Panc1 (cell line): ENCODE data around the gene TMEM63B. TPM values are rescaled to one million over a fixed set of nuclear protein-coding genes. Genes with fewer than 3 reads are reported as not detected.
"Not testable (repeated sequence)": the region's sequence is repeated elsewhere in the genome, so short reads cannot be mapped to it uniquely, and the experiment has no call there.

Experiments
- ATAC-seq: fragments of 200-7000 bp; cut with Tn5 transposase; 2 replicates; pipeline ENCODE4 v1.9.1; 2020; ENCODE audit warnings: mild to moderate bottlenecking, moderate library complexity
- BruUV-seq: library from RNA; stranded (reverse); fragments of 400-500 nt; replicated peaks from 2 replicates; lab custom pipeline; 2021; lab: Mats Ljungman, UMichigan
- CTCF ChIA-PET: fragments of 300-600 bp; sonication (Branson Sonifier 250); formaldehyde crosslinking; loops from one replicate; lab custom pipeline; 2022; ENCODE audit warnings: antibody characterized with exemption; lab: Charles Lee
- POLR2A ChIA-PET: fragments of 300-600 bp; sonication (Branson Sonifier 250); formaldehyde crosslinking; loops from one replicate; lab custom pipeline; 2022; ENCODE audit warnings: antibody characterized with exemption; lab: Charles Lee
- DNase-seq: peaks from one replicate; pipeline ENCODE4 v3.0.0-alpha.2; 2010; ENCODE audit warnings: low read depth, low spot score
- H3K27ac ChIP-seq: 2 replicates; pipeline ENCODE4 v1.5.1; 2011; ENCODE audit warnings: mild to moderate bottlenecking, low read length, inconsistent platforms
- H3K27me3 ChIP-seq: fragments of 200-500 bp; sonication (Bioruptor generic); 2 replicates; pipeline ENCODE4 v1.6.0; 2014; ENCODE audit warnings: low read length, inconsistent platforms; ENCODE audit not compliant: control insufficient read depth, insufficient read depth
- H3K36me3 ChIP-seq: fragments of 200-500 bp; sonication (Bioruptor generic); 2 replicates; pipeline ENCODE4 v1.5.1; 2014; ENCODE audit warnings: inconsistent platforms, mild to moderate bottlenecking, low read length, moderate library complexity; ENCODE audit not compliant: control insufficient read depth, insufficient read depth
- H3K4me1 ChIP-seq: 2 replicates; pipeline ENCODE4 v1.5.1; 2011; ENCODE audit warnings: inconsistent platforms, mild to moderate bottlenecking, low read length, moderate library complexity; ENCODE audit not compliant: control insufficient read depth, insufficient read depth
- H3K4me3 ChIP-seq, 2 experiments: 2 replicates each; pipeline ENCODE4 v1.5.1; 2011 to 2012; ENCODE audit warnings: low read depth in 2 of 2, low read length in 2 of 2, mild to moderate bottlenecking in 2 of 2, inconsistent platforms in 1 of 2, moderate library complexity in 1 of 2
- H3K9me3 ChIP-seq: fragments of 200-500 bp; sonication (Bioruptor generic); 2 replicates; pipeline ENCODE4 v1.5.1; 2014; ENCODE audit warnings: low read depth, mild to moderate bottlenecking, inconsistent platforms, low read length, moderate library complexity; ENCODE audit not compliant: control insufficient read depth, insufficient read depth
- CTCF ChIP-seq: fragments of 450-650 bp; IDR thresholded peaks from 2 replicates; pipeline ENCODE4 v1.5.1; 2017; ENCODE audit warnings: mild to moderate bottlenecking
- POLR2AphosphoS5 ChIP-seq: IDR thresholded peaks from 2 replicates; pipeline ENCODE4 v1.6.1; 2012; ENCODE audit warnings: mild to moderate bottlenecking, low read depth, low read length, moderate library complexity
- REST ChIP-seq, 2 experiments: IDR thresholded peaks; 2 replicates each; pipeline ENCODE4 v1.6.1; 2011 to 2012; ENCODE audit warnings: low read depth in 2 of 2, control low read depth in 1 of 2, low read length in 1 of 2, mild to moderate bottlenecking in 1 of 2, moderate library complexity in 1 of 2; ENCODE audit not compliant: insufficient read depth in 1 of 2
- SIN3A ChIP-seq: IDR thresholded peaks from 2 replicates; pipeline ENCODE4 v1.6.1; 2012; ENCODE audit warnings: low read depth, mild to moderate bottlenecking, low read length, moderate library complexity, borderline replicate concordance; ENCODE audit not compliant: insufficient read depth
- TCF7L2 ChIP-seq: IDR thresholded peaks from 2 replicates; pipeline ENCODE4 v1.6.1; 2011; ENCODE audit warnings: mild to moderate bottlenecking, low read depth, low read length, inconsistent platforms
- in situ Hi-C: cut with HindIII; loops from 2 replicates; pipeline ENCODE4 v1.10.0; 2016; ENCODE audit warnings: low sequenced_read_pairs, low pct_unique_long_range_greater_than_20kb
- intact Hi-C: fragments of 100-400 bp; cut with micrococcal nuclease; formaldehyde crosslinking; loops from one replicate; pipeline ENCODE4 v1.10.0; 2022; ENCODE audit not compliant: unreplicated experiment
- total RNA-seq: library from RNA; stranded (reverse); gene quantifications from one replicate; pipeline ENCODE4 v1.2.1, GENCODE V29; 2021; ENCODE audit not compliant: unreplicated experiment

TMEM63B gene
- total RNA-seq, 1 experiment from 2014 or later = 54.1 TPM

GRCh38 chr6:44090465-44090864 is 36.9 kb upstream of the TMEM63B start:
- ChIA-PET POLR2A (interaction anchor here (0.5 kb wide), 1 partner anchor 251 kb away, joined by 3 read pairs; no protein-coding TSS in a partner anchor), CTCF (interaction anchor here (0.7 kb wide), 1 partner anchor 10 kb away, joined by 3 read pairs; no protein-coding TSS in a partner anchor)
- DNase-seq (no peak), ATAC-seq (no peak)
- H3K4me3 ChIP-seq = no peak overlapping the region
- intact Hi-C loops = loop anchor here (10.0 kb wide), 1 partner anchor 164 kb away; the partner anchor contains the start of gene SLC35B2
- in situ Hi-C loops = no loop called here
- no TSS peak for BruUV-seq
- no peaks in the 10 kb centered on the region for H3K9me3 ChIP-seq
- H3K36me3 ChIP-seq = no peaks in the 10 kb centered on the region
- no peaks in the 10 kb centered on the region for H3K4me1 ChIP-seq
- TF ChIP-seq CTCF (no peak), REST (IDR thresholded peaks at IDR 0.05; ENCODE audit: insufficient read depth in 1 of 2, low read depth in 2 of 2, low read length in 1 of 2) (no peak), TCF7L2 (no peak), SIN3A (no peak), POLR2AphosphoS5 (no peak)
- H3K27me3 ChIP-seq = no peaks in the 10 kb centered on the region
- no peak overlapping the region for H3K27ac ChIP-seq

- BruUV-seq, ATAC-seq, H3K36me3 ChIP-seq, H3K9me3 ChIP-seq, DNase-seq, H3K4me1 ChIP-seq, H3K27ac ChIP-seq, in situ Hi-C loops, H3K27me3 ChIP-seq, H3K4me3 ChIP-seq: not testable (repeated sequence)
- ChIA-PET POLR2A (interaction anchor here (0.6 kb wide), 1 partner anchor 187 kb away, joined by 4 read pairs; no protein-coding TSS in a partner anchor), CTCF (interaction anchor here (0.7 kb wide), 2 partner anchors 9 to 249 kb away, joined by 3 to 4 read pairs; no protein-coding TSS in a partner anchor)
- intact Hi-C loops = loop anchor here (10.0 kb wide), 1 partner anchor 163 kb away; the partner anchor contains the start of gene SLC35B2
Measured at GRCh38 chr6:44091356-44091755, 36.0 kb upstream of the TMEM63B start.
